ENCODE data around the gene TMEM86A.
"Not testable (repeated sequence)": the region's sequence is repeated elsewhere in the genome, so short reads cannot be mapped to it uniquely, and the experiment has no call there.

DNA sequence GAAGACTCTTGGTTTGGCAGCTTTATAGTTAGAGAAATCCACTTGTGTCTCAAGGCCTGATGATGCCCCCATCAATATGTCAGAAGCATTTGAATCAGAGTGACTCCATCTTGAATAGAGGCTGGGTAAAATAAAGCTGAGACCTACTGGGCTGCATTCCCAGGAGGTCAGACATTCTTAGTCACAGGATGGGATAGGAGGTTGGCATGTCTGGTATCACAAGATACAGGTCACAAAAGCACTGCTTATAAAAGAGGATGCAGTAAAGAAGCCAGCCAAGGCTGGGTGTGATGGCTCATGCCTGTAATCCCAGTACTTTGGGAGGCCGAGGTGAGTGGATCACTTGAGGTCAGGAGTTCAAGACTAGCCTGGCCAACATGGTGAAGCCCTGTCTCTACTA lies 16.6 kb upstream of the TMEM86A start:
- TF ChIP-seq CTCF (IDR thresholded peaks at IDR 0.05; ENCODE audit: low read depth, low read length); EZH2phosphoT487 (IDR thresholded peaks at IDR 0.05; ENCODE audit: low read depth): not testable (repeated sequence)
